HG02763 (cell line): ENCODE data around the gene THAP4.
"Not testable (repeated sequence)": the region's sequence is repeated elsewhere in the genome, so short reads cannot be mapped to it uniquely, and the experiment has no call there.

ENCODE experiments used
- ATAC-seq: cut with Tn5 transposase; IDR thresholded peaks from one replicate; pipeline ENCODE4 v1.9.1; 2021; ENCODE audit warnings: mild to moderate bottlenecking, moderate library complexity; ENCODE audit not compliant: unreplicated experiment

The THAP4 gene

DNA sequence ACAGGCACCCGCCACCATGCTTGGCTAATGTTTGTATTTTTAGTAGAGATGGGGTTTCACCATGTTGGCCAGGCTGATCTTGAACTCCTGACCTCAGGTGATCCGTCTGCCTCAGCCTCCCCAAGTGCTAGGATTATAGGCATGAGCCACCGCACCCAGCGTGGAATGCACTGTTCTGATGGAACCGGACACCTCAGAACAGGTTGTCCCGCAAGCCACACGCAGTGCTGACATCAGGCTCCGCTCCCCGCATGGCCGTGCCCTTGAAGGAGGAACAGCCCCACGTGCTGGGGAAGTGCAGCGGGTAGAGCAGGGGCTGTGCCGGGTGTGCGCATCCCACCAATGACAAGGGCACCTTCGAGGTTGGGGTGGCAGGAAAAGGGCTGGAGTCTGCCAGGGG lies 69.7 kb downstream of the THAP4 start:
- ATAC-seq: not testable (repeated sequence)

DNA sequence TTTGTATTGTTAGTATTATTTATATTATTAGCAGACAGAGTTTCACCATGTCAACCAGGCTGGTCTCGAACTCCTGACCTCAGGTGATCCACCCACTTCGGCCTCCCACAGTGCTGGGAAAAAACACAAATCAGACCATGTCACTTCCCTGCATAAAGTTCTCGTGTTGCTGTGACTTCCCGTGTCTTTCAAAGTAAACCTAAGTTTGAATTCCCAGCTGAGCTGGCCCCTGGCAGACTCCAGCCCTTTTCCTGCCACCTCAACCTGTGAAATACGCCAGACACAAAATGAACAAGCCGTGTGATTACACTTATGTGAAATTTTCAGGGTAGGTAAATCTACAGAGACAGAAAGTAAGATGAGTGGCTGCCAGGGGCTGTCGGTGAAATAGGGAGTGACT lies 70.5 kb downstream of the THAP4 start:
- no peak for ATAC-seq

DNA sequence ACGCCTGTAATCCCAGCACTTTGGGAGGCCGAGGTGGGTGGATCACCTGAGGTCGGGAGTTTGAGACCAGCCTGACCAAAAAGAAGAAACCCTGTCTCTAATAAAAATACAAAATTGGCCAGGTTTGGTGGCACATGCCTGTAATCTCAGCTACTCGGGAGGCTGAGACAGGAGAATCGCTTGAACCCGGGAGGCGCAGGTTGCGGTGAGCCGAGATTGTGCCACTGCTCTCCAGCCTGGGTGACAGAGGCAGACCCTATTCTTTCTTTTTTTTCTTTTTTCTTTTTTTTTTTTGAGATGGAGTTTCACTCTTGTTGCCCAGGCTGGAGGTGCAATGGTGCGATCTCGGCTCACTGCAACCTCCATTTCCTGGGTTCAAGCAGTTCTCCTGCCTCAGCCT lies 70.9 kb downstream of the THAP4 start:
- ATAC-seq: not testable (repeated sequence)

DNA sequence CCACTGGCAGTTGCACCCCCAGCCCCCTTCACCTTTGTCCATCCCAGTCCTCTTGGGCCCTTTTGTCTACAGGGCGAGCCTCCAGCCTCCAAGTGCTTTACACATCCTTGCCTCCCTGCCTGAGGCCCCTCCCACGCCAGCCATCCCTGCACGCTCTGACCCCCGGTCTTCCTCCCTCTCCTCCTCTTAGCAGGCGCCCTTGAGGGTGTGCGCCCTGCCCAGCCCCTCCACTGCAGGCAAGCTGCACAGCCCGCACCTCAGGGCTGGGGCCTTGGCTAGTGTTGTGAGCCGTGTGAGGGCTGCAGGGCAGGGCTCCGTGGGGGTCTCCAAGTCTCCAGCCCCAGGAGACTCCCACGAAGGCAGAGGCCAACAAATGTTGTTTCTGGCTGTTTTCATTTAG lies 71.5 kb downstream of the THAP4 start:
- ATAC-seq: no peak

DNA sequence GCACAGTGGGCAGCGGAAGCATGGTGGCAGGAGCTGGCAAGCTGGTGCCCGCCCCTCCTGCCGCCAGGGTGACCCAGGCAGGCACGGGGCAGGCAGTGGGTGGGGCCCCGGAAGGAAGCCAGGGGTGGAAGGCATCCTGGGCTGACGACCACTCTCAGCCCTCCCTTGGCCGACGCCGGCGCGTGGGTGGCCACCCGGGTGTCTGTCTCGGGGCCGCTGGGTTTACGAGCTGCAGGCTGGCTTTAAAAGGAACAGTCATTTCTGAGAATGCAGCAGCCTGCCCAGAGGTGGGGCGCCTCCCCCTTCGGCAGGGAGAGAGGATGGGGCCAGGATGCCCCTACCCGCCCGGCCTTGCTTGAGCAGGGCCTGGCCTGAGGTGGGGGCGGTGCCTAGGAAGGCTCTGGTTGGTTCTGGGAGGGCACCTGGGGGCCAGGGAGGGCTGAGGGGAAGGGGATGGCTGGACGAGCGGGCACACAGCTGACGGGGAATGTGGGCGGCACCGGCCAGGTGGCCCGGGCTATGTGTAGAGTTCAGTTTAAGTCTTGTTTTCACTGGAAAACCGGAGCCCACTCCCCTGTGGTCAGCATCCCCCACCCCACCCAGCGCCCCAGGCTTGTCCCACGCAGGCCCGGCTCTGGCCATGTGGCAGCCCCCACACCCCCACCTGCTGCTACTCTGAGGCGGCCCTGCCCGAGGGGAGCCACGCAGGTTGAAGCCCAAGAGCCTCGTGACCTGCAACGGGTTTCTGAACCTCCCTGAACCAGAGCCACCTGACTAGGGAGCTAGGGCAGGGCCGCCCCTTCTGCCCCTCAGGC lies 72.2 kb downstream of the THAP4 start:
- ATAC-seq: no peak

DNA sequence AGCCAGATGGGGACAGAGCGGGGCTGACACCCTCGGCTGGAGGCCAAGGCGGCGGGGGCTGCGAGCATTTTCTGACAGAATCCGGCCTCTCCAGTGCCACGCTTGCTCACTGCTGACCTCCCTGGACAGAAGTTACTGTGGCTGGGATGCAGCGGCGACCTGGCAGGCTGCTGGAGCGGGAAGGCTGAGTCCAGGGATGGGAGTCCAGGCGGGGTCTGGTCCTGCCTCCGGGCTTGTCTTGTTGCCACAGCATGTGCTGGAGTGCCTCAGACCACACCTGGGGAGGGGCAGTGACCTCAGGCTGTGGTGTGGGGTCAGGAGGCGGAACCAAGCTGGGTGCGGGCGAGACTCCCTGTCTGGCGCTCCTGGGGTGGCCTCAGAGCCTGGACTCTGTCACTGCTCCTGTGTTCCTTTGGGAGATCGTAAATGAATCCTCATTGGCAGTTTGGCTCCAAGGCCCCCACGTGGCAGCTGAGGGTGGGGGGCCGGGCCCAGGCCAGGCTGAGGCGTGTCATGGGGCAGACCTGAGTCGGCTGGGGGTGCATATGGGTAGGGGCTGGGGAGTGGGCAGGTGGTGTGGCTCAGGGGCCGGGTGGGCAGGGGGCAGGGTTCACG lies 72.9 kb downstream of the THAP4 start:
- no peak for ATAC-seq

DNA sequence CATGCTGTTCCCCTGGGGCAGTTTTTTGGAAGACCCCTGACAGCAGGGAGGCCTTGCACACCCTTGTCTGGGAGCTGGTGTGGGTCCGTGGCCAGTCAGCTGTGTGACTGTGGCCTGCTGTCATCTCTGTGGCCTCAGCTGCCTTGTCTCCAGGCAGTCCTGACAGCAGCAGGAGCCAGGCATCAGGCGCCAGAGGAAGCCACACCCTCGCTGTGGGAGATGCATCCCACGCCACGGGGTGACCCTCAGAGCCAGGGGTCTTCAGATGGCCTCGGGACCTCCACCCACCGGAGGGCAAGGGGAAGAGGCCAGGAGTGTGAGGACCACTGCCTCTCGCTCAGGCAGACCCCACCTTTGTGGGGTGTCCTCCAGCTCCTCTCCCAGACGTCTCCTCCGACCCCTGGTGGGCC lies 73.4 kb downstream of the THAP4 start:
- ATAC-seq: no peak

DNA sequence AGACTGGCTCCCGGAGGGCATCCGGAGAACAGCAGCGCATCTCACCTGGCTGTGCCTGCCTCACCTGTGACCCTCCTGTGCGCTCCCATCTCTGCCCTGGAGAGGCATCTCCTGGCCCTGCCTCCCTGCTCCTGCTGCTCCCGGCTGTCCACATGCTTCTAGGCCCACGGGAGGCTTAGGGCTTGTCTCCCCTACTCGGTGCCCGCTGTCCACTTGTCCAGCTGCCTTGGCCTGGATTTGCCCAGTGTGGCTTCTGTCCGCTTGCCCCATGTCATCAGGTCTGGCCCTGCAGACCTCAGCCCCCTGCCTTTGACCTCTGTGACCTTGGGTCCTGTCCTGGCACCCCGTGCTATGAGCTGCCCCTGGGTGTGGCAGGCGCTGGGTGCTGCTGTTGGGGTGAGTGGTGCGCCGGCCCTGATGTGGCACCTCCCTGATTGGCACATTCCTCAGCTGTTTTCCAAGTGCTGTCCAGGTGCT lies 73.9 kb downstream of the THAP4 start:
- no peak for ATAC-seq

DNA sequence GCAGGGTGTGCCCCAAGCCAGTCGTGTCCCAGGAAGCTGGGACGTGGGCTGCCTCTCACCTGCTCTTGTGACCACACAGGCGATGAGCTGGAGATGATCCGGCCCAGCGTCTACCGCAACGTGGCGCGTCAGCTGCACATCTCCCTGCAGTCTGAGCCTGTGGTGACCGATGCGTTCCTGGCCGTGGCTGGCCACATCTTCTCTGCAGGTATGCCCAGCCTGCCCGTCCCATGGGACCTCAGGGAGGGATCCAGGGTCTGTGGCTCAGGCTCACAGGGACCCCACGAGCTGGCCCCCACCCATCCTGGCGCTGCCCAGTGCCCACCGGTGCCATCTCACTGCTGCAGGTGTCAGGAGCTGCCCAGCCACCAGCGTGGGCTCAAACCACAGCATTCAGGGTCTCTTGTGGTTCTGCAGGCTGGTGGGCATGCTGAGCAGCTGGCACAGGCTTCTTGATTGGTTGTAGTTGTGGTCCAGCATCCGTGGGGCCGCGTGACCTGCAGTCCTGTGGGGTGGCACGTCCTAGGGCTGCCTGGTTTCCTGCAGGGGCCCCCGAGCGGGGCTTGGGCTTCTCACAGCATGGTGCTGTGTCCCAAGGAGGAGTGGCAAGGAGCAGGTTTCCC lies 74.6 kb downstream of the THAP4 start:
- ATAC-seq: no peak

DNA sequence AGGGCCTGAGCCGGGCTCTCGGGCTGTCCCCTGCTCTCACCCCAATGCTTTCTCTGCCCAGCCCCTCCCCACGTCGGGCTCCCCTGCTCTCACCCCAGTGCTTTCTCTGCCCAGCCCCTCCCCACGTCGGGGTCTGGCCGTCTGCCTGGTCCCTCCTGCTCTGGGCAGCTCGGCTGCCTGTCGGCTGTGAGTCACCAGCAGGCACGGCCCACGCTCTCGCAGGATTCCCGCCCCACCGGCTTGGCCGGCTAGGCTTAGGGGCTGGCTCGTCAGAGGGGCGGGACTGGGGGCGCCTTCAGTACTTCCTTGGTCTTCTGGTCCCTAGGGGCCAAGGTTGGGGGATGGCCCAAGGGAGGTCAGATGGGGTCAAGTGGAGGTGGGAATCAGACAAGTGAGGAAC lies 75.1 kb downstream of the THAP4 start:
- no peak for ATAC-seq

DNA sequence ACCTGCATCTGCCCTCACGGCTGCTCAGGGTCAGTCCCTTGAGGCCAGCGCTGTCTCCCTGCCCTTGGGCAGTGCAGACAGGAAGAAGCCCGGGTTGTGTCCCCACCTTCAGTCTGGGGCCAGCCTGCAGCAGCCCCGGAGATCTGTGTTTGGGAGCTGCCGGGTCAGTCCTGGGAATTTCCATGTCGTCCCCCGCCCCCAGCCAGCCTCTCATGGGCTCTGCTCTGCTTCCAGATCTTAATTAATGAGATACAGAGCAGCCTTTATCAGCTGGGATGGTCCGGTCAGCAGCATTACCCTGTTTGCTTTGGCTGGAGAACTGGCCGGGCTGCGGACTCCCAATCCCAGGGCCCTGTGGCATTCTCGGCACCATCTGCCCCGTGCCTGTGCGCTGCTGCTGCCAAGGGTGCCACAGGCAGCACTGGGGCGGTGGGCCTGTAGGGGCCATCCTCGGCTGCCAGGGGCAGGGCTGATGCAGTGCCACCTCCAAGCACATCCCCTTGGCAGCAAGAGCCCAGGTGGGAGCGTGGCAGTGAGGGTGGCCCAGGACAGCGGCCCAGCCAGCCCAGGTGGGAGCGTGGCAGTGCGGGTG lies 76.0 kb downstream of the THAP4 start:
- no peak for ATAC-seq

DNA sequence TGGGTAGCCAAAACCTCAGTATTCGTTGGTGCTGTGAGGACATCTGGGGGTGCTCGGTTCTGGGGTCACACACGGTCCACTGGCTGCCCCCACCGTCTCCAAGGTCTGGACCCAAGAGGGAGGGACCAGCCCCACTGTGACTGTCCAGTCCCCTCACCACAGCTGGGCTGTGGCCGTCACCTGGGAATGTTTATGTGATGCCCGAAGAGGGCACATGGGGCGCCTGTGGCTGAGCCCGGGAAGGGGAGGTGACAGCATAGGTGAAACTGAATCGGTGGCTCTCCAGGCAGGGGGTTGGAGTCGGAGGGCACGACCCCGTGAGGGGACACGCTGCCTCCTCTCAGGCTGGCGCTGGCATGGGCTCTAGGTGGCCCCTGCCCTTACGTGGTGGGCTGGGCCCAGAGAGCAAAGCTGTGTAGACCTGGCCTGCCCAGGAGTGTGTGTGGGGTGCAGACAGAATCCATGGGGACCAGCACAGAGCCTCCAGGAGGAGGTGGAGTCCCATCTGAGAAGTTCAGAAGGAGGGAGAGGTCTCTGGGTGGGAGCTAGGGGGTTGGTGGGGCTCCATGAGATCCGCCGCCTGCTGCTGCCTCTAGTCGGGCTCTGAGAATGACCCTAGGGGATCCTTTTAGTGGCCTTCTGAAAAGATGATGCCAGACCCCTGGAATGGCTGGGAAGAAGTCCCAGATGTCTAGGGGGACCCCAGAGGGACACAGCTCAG lies 76.6 kb downstream of the THAP4 start:
- no peak for ATAC-seq

DNA sequence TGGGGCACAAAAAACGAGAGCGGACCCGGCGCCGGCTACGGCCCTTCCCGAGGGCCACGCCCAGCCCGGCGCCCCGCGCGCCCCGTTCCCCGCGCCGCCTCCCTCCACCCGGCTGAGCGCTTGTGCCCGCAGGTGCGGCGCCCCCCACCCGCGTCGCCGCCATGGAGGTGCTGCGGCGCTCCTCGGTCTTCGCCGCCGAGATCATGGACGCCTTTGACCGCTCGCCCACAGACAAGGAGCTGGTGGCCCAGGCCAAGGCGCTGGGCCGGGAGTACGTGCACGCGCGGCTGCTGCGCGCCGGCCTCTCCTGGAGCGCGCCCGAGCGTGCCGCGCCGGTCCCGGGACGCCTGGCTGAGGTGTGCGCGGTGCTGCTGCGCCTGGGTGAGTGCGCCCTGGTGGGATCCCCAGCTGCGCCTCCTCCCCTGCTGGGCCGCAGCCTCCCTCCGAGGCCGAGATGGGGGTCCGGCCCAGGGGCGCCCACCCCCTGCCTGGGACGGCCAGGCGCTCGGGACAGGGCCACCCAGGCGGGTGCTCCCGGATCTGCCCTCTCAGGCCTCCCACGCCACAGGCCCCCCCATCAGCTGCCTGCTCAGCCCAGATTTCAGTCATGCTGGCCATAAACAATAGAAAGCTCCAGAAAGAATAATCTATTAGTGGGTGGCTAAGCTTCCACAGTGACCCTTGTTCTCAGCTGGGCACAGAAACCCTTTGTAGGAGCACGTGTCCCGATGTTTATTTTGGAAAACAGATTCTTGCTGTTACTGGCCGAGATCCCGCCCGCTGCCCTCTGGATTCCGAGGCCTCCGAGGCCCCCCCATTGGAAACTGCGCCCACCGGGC lies 77.4 kb downstream of the THAP4 start:
- no peak for ATAC-seq

DNA sequence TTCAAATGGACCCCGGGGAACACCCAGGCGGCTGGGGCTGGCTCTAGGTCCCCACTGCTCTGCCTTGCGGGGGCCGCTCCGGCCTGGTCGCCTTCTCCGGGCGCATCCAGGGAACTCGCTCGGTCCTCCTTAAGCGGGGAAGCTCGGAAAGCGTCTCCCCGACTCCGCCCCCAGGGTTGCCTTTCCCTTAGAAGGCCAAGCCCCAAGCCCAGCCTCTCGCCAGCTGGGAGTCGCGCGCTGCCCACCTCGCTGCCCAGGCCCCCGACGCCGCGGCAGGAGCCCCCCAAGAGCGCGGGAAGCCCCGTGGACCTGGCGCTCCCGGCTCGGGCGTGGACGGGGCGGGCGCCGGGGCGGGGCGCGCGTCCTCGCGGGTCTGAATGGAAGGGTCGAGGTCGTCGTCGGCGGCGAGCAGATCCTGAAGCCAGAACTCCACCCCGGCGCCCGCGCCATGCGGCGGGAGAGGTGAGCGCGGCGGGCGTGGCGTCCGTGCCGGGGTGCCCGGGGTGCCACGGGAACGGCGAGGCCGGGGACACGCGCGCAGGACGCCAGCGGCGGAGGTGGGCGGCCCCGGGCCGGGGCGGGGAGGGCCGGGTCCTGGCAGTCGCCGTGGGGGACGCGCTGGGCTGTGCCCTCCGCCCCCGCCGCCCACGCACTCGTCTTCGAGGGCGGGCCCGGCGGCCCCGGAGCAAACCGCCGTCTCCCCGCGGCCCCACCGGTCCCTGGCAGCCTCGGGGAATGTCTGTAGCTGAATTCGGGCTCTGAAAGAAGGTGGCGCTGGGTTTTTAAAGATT lies 78.2 kb downstream of the THAP4 start, which contains the start of gene BOK:
TSS of gene BOK (plus strand) at position 214 of the 791 bp plus-strand sequence. CDS start 739 bp downstream, outside the sequence.
- no peak for ATAC-seq

DNA sequence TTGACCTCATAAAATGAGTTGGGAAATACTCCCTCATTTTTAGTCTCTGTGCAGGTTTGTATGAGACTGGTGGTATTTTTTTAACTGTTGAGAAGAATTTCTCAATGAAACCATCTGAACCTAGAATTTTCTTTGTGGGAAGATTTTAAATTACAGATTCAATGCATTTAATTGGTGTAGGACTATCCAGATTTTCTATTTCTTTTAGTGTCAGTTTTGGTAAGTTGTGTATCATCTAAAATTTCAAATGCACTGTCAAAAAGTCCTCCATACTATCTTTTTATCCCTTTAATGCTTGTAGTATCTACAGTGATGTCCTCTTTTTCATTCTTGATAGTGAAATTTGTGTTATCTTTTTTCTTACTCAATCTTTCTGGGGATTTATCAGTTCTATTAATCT lies 80.2 kb downstream of the THAP4 start:
- no peak for ATAC-seq

DNA sequence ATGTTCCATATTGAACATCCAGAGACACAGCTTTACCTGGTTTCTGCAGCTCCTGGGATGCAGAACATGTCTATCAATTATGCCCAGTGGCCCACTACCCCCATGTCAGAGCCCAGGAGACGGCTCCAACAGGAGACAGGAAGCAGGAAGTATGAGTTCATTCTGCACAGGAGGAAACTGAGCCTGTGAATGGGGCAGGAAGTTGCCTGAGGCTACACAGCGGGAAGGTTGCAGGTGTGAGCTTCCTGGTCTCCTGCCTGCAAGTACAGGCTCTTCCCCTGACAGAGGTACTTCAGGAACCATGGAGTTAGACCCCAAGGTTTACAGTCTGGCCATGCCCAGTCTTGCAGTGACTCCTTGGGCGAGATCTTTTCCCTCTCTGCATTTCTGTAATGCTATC lies 81.2 kb downstream of the THAP4 start:
- no peak for ATAC-seq

DNA sequence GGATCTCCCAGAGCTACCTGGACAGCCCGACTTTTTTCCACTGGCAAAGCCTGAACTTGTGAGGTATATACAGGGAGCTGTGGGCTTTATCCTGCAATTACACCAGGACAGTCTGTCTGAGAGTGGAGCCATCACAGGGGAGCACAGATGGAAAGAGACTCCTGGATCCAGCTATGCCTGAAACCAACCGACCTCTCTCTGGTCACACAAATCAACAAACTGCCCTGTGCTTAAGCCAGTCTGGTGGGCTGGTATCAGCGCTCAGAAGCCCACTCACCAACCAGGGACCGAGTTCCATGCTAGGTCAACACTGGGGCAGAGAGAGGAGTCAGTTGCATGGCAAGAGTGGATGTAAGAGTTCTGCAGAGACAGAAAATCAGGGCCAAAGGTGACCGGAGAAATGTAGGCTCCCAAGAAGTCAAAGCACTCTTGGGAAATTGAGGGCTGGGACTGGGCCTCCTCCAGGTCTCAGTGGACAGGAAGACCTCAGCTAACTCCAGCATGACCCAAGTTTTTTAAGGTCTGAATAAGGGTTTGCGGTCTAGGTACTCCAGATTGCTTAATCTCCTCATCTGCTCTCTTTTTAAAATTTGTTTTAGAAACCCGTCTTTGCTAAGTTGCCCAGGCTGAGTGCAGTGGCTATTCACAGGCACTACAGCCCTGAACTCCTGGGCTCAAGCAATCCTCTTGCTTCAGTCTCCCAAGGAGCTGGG lies 82.2 kb downstream of the THAP4 start:
- no peak for ATAC-seq

DNA sequence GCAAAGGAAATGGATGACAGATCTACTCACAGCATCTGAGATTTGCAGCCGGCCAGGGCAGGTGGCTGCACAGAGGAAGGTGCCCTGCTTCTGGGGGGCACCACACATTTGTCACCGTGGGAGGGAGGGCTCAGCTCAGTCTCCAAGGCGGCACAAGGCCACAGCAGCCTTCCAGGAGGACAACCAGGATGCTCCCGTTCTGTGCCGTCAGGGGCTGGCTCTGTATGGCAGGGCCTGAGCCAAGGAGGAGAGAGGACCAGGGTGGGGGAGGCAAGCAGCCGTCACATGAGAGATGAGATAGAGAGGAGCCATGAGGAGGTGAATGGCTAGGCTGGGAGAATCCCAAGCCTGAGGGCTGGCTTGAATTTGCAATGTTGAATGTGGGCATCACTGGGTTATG lies 83.0 kb downstream of the THAP4 start:
- ATAC-seq: no peak

DNA sequence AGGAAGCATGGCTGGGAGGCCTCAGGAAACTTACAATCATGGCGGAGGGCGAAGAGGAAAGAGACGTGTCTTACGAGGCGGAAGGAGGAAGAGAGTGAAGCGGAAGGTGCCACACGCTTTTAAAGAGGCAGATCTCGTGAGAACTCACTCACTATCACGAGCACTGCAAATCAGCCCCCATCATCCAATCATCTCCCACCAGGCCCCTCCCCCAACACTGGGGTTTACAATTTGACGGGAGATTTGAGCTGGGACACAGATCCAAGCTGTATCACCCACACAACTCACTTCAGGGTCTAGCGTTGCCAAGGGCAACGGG lies 83.5 kb downstream of the THAP4 start:
- no peak for ATAC-seq
